OCI-LY3 (cell line): Measurements from ENCODE around the gene ST7.

Experiments used
- H2AFZ ChIP-seq: fragments of 200-600, 300-600 bp; shearing (Covaris generic); 2 replicates; pipeline ENCODE4 v1.6.0; 2014; ENCODE audit warnings: antibody characterized with exemption, low read depth, low read length
- H3K27ac ChIP-seq: fragments of 200-600, 300-600 bp; sonication (generic); 2 replicates; pipeline ENCODE4 v1.5.1; 2014; ENCODE audit warnings: mild to moderate bottlenecking, low read length, moderate library complexity, mixed read lengths
- H3K27me3 ChIP-seq: fragments of 200-600, 300-600 bp; sonication (generic); 2 replicates; pipeline ENCODE4 v1.6.1; 2014; ENCODE audit warnings: low read depth, low read length, mixed read lengths
- H3K36me3 ChIP-seq: fragments of 200-600, 300-600 bp; sonication (generic); replicated peaks from 2 replicates; pipeline ENCODE3; 2014; ENCODE audit warnings: low read depth, low read length, mixed read lengths
- H3K4me1 ChIP-seq: fragments of 300-600, 200-600 bp; sonication (generic); 2 replicates; pipeline ENCODE4 v1.6.1; 2014; ENCODE audit warnings: low read length, mixed read lengths
- H3K4me2 ChIP-seq: fragments of 200-600, 300-600 bp; sonication (generic); 2 replicates; pipeline ENCODE4 v1.6.1; 2014; ENCODE audit warnings: low read length, mixed read lengths
- H3K4me3 ChIP-seq: fragments of 300-600, 200-600 bp; sonication (generic); 2 replicates; pipeline ENCODE4 v1.5.1; 2014; ENCODE audit warnings: antibody characterized with exemption, mild to moderate bottlenecking, low read length, moderate library complexity
- H3K79me2 ChIP-seq: fragments of 300-600, 200-600 bp; shearing (Covaris generic); 2 replicates; pipeline ENCODE4 v1.6.1; 2014; ENCODE audit warnings: mild to moderate bottlenecking, low read length, mixed read lengths
- H3K9ac ChIP-seq: fragments of 300-600, 200-600 bp; shearing (Covaris generic); 2 replicates; pipeline ENCODE4 v1.6.0; 2014; ENCODE audit warnings: mild to moderate bottlenecking, low read length, moderate library complexity
- H3K9me3 ChIP-seq: fragments of 200-600, 300-600 bp; shearing (Covaris generic); 2 replicates; pipeline ENCODE4 v1.6.1; 2014; ENCODE audit warnings: low read length, mixed read lengths; ENCODE audit not compliant: insufficient read depth
- H4K20me1 ChIP-seq: fragments of 200-600, 300-600 bp; sonication (generic); 2 replicates; pipeline ENCODE4 v1.6.1; 2016; ENCODE audit warnings: low read length, mixed read lengths; ENCODE audit not compliant: insufficient read depth
- EZH2phosphoT487 ChIP-seq: fragments of 200-600 bp; shearing (Covaris generic); IDR thresholded peaks from 2 replicates; pipeline ENCODE4 v1.6.1; 2018; ENCODE audit warnings: antibody characterized with exemption, mixed run types, low read depth
- TF ChIP-seq, protein P1 (sequence below): fragments of 200-600, 300-600 bp; sonication (generic); IDR thresholded peaks from 2 replicates; pipeline ENCODE4 v1.5.1; 2014; ENCODE audit warnings: antibody characterized with exemption, low read length, low read depth

Gene ST7

DNA sequence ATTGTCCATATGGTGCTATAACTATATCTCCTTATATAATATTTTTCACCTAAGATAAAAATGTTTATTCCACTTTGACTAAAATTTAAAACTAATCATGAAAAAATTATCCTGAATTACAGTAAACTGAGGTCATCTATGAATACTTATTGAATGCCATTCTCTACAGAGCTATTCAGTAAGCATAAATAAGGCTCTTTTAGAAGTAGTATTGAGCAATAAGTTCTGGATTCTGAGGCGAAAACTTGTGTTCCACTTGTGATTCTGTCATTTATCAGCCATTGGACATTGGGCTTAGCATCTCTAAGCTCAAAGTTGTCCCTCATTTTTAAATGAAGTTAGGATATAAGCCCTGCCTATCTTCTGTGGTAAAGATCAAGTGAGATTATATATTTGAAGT, 238.8 kb downstream of the ST7 start:
- no peak overlapping the region for H2AFZ ChIP-seq
- no peaks in the 10 kb centered on the region; the same call in 1 of the 2 replicates for H4K20me1 ChIP-seq
- peaks cover 72% of the 10 kb centered on the region for H3K36me3 ChIP-seq
- H3K4me3 ChIP-seq = no peak overlapping the region
- H3K79me2 ChIP-seq = no peaks in the 10 kb centered on the region
- no peak overlapping the region for H3K4me2 ChIP-seq
- H3K27ac ChIP-seq = no peak overlapping the region
- H3K27me3 ChIP-seq = no peaks in the 10 kb centered on the region
- peaks cover 11% of the 10 kb centered on the region for H3K4me1 ChIP-seq
- TF ChIP-seq EZH2phosphoT487 = no peak
- TF ChIP-seq, protein P1, sequence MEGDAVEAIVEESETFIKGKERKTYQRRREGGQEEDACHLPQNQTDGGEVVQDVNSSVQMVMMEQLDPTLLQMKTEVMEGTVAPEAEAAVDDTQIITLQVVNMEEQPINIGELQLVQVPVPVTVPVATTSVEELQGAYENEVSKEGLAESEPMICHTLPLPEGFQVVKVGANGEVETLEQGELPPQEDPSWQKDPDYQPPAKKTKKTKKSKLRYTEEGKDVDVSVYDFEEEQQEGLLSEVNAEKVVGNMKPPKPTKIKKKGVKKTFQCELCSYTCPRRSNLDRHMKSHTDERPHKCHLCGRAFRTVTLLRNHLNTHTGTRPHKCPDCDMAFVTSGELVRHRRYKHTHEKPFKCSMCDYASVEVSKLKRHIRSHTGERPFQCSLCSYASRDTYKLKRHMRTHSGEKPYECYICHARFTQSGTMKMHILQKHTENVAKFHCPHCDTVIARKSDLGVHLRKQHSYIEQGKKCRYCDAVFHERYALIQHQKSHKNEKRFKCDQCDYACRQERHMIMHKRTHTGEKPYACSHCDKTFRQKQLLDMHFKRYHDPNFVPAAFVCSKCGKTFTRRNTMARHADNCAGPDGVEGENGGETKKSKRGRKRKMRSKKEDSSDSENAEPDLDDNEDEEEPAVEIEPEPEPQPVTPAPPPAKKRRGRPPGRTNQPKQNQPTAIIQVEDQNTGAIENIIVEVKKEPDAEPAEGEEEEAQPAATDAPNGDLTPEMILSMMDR = no peak
- no peaks in the 10 kb centered on the region; the same call in 1 of the 2 replicates for H3K9me3 ChIP-seq
- no peak overlapping the region for H3K9ac ChIP-seq

DNA sequence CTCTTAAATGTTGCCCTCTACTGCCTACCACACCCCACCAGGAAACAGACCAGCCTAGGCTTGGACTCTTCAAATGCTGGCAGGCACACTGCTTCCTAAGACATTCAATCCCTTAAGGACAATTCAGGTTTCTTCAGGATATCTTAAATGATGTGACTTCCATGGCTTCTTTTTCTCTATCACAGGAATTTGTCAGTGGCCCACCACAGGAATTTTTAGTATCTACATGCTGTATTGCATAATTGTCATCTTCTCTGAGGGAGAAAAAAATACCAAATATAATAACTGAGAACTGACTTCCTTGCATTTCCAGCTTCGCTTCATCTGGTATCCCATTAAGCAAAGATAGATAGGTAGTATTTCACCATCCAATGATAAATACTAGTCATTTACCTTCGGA, 240.3 kb downstream of the ST7 start:
- no peak for TF ChIP-seq EZH2phosphoT487
- TF ChIP-seq, protein P1 = no peak
- Histone ChIP-seq H3K27me3 (no peaks in the 10 kb centered on the region), H2AFZ (no peak overlapping the region), H3K9me3 (no peaks in the 10 kb centered on the region; the same call in 1 of the 2 replicates), H3K4me1 (peaks cover 11% of the 10 kb centered on the region), H3K9ac (no peak overlapping the region), H3K79me2 (no peaks in the 10 kb centered on the region), H3K27ac (no peak overlapping the region), H3K4me3 (no peak overlapping the region), H3K36me3 (peaks cover 84% of the 10 kb centered on the region), H4K20me1 (no peaks in the 10 kb centered on the region; the same call in 1 of the 2 replicates), H3K4me2 (no peak overlapping the region)

DNA sequence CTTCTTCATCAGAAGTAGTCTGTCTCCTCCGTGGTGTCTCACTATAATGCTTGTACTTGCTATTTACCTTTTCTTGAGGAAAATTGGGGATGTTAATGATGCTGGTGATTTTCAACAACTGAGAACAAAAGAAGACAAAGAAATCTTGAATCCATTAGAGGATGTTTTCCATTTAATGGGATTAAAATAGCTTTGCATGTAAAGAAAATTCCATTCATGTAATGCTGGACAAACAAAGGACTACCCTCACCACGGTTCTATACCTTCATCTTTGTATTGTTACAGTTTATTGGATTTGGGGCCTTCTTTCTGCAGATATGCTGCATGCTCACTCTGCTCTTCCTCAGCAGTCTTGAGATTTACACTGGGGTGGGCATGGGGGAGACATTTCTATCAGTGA, 241.1 kb downstream of the ST7 start:
- H3K27ac ChIP-seq = no peak overlapping the region
- H3K36me3 ChIP-seq = peaks cover 86% of the 10 kb centered on the region
- no peaks in the 10 kb centered on the region; the same call in 1 of the 2 replicates for H3K9me3 ChIP-seq
- no peak overlapping the region for H3K4me2 ChIP-seq
- H3K4me1 ChIP-seq = peaks cover 11% of the 10 kb centered on the region
- H3K27me3 ChIP-seq = no peaks in the 10 kb centered on the region
- no peaks in the 10 kb centered on the region; the same call in 1 of the 2 replicates for H4K20me1 ChIP-seq
- TF ChIP-seq, protein P1 = no peak
- TF ChIP-seq EZH2phosphoT487 = no peak
- H3K9ac ChIP-seq = no peak overlapping the region
- H3K4me3 ChIP-seq = no peak overlapping the region
- no peaks in the 10 kb centered on the region for H3K79me2 ChIP-seq
- no peak overlapping the region for H2AFZ ChIP-seq

DNA sequence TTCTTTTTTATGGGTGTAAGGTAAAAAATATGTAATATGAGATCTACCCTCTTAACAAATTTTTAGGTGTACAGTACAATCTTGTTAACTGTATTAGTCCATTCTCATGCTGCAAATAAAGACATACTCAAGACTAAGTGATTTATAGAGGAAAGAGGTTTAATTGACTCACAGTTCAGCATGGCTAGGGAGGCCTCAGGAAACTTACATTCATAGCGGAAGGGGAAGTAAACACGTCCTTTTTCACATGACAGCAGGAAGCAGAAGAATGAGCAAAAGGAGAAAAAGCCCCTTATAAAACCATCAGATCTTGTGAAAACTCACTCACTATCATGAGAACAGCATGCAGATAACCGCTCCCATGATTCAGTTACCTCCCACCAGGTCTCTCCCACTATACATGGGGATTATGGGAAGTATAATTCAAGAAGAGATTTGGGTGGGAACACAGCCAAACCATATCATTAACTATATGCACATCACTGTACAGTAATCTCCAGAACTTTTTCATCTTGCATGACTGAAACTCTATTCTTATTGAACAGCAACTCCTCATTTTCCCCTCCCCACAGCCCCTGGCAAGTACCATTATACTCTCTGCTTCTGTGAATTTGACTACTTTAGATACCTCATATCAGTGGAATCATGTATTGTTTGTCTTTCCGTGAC, 242.2 kb downstream of the ST7 start:
- H3K4me2 ChIP-seq = no peak overlapping the region
- no peak overlapping the region for H2AFZ ChIP-seq
- no peak for TF ChIP-seq EZH2phosphoT487
- TF ChIP-seq, protein P1 = no peak
- no peaks in the 10 kb centered on the region for H3K79me2 ChIP-seq
- H3K27me3 ChIP-seq = no peaks in the 10 kb centered on the region
- peaks cover 11% of the 10 kb centered on the region for H3K4me1 ChIP-seq
- H3K9ac ChIP-seq = no peak overlapping the region
- H4K20me1 ChIP-seq = no peaks in the 10 kb centered on the region; the same call in 1 of the 2 replicates
- peaks cover 80% of the 10 kb centered on the region for H3K36me3 ChIP-seq
- no peaks in the 10 kb centered on the region; the same call in 1 of the 2 replicates for H3K9me3 ChIP-seq
- H3K27ac ChIP-seq = peak overlapping the region; percentile 17; the same call in 1 of the 2 replicates
- H3K4me3 ChIP-seq = no peak overlapping the region
